Endothelial cell of umbilical vein (primary cell): Measurements from ENCODE around the gene ODAM. TPM values are rescaled to one million over a fixed set of nuclear protein-coding genes. Genes with fewer than 3 reads are reported as not detected.
"Not testable (repeated sequence)": the region's sequence is repeated elsewhere in the genome, so short reads cannot be mapped to it uniquely, and the experiment has no call there.

ENCODE experiments used
- BruUV-seq: library from RNA; stranded (reverse); fragments of 400-500 nt; replicated peaks from 2 replicates; lab custom pipeline; 2021; lab: Mats Ljungman, UMichigan
- CTCF ChIA-PET: fragments of 300-600, 350-600 bp; sonication (Branson Sonifier 250); formaldehyde crosslinking; loops from one replicate; lab custom pipeline; 2021; ENCODE audit warnings: antibody characterized with exemption, inconsistent platforms; lab: Charles Lee
- POLR2A ChIA-PET: fragments of 300-600, 350-600 bp; sonication (Branson Sonifier 250); formaldehyde crosslinking; loops from one replicate; lab custom pipeline; 2021; ENCODE audit warnings: antibody characterized with exemption, inconsistent platforms; lab: Charles Lee
- DNase-seq: peaks from one replicate; pipeline ENCODE4 v3.0.0-alpha.2; 2011; ENCODE audit warnings: low read depth, low spot score
- FAIRE-seq: peaks from 2 replicates; lab custom pipeline; 2011; peaks lifted over from hg19 to GRCh38; lab: Jason Lieb, UNC
- H2AFZ ChIP-seq: 2 replicates; pipeline ENCODE4 v1.6.0; 2012; ENCODE audit warnings: low read depth, low read length, control low read depth, inconsistent platforms
- H3K27ac ChIP-seq: 2 replicates; pipeline ENCODE4 v1.5.1; 2011; ENCODE audit warnings: low read depth, mild to moderate bottlenecking, control low read depth, low read length, moderate library complexity; ENCODE audit not compliant: insufficient read depth
- H3K27me3 ChIP-seq, 2 experiments: 2 replicates each; pipeline versions ENCODE4 v1.6.0 to v1.6.1; 2011; ENCODE audit warnings: low read length in 2 of 2, mixed read lengths in 1 of 2; ENCODE audit not compliant: control insufficient read depth in 2 of 2, insufficient read depth in 2 of 2
- H3K36me3 ChIP-seq, 2 experiments: 2 replicates in 1 of 2; 3 replicates in 1 of 2; pipeline ENCODE4 v1.5.1; 2011; ENCODE audit warnings: low read length in 2 of 2, mild to moderate bottlenecking in 1 of 2, moderate library complexity in 1 of 2; ENCODE audit not compliant: control insufficient read depth in 2 of 2, insufficient read depth in 2 of 2; ENCODE audit errors: extremely low read depth in 1 of 2
- H3K4me1 ChIP-seq: 3 replicates; pipeline ENCODE4 v1.5.1; 2011; ENCODE audit warnings: mild to moderate bottlenecking, low read length; ENCODE audit not compliant: control insufficient read depth, insufficient read depth; ENCODE audit errors: extremely low read depth
- H3K4me2 ChIP-seq: 2 replicates; pipeline ENCODE4 v1.6.1; 2011; ENCODE audit warnings: low read length, control low read depth, mixed read lengths; ENCODE audit not compliant: insufficient read depth
- H3K4me3 ChIP-seq, 3 experiments: fragments of 200-600 bp in 1 of 3; sonication (generic), shearing (Covaris generic) in 1 of 3; replicated peaks in 1 of 3; 2 replicates each; pipeline ENCODE4 v1.5.1; 2011 to 2016; ENCODE audit warnings: control low read depth in 3 of 3, low read length in 3 of 3, mild to moderate bottlenecking in 2 of 3, inconsistent platforms in 1 of 3, low read depth in 1 of 3, moderate library complexity in 1 of 3; ENCODE audit not compliant: insufficient read depth in 1 of 3
- H3K79me2 ChIP-seq: 2 replicates; pipeline ENCODE4 v1.6.0; 2012; ENCODE audit warnings: low read length, inconsistent platforms; ENCODE audit not compliant: control insufficient read depth, insufficient read depth
- H3K9ac ChIP-seq: replicated peaks from 2 replicates; pipeline ENCODE3; 2011; ENCODE audit warnings: low read length, control low read depth; ENCODE audit not compliant: insufficient read depth; ENCODE audit errors: extremely low read depth
- H3K9me1 ChIP-seq: replicated peaks from 3 replicates; pipeline ENCODE4 v1.6.0; 2011; ENCODE audit warnings: mild to moderate bottlenecking, low read length; ENCODE audit not compliant: control insufficient read depth, insufficient read depth; ENCODE audit errors: extremely low read depth
- H3K9me3 ChIP-seq: replicated peaks from 2 replicates; pipeline ENCODE4 v1.5.1; 2012; ENCODE audit warnings: low read length, inconsistent platforms; ENCODE audit not compliant: control insufficient read depth, insufficient read depth
- H4K20me1 ChIP-seq: replicated peaks from 2 replicates; pipeline ENCODE3; 2011; ENCODE audit warnings: mild to moderate bottlenecking, low read length; ENCODE audit not compliant: control insufficient read depth, insufficient read depth; ENCODE audit errors: extremely low read depth
- dilution Hi-C: fragments of 300-500 bp; cut with MboI; formaldehyde crosslinking; loops from one replicate; pipeline ENCODE4 v1.15.0; 2019; ENCODE audit warnings: low sequenced_read_pairs; ENCODE audit not compliant: extremely low pct_ligation_motif_present
- intact Hi-C: fragments of 100-400 bp; cut with micrococcal nuclease; formaldehyde crosslinking; loops from one replicate; pipeline ENCODE4 v1.10.0; 2022
- polyA plus RNA-seq, 4 experiments: library from polyadenylated mRNA; depleted of rRNA in 3 of 4; stranded (reverse) in 3 of 4; unstranded in 1 of 4; fragments of >200 nt; gene quantifications; 2 replicates each; pipeline versions ENCODE4 v1.2.1 to v1.2.3, GENCODE V29; 2011 to 2012; ENCODE audit warnings: missing spikeins in 1 of 4
- total RNA-seq: library from RNA; stranded (reverse); gene quantifications from 2 replicates; pipeline ENCODE4 v1.2.3, GENCODE V29; 2021

Gene ODAM
- total and polyA plus RNA-seq, 2 donors (not counting 3 experiments of a cell fraction or from before 2014, with no cell fraction given) = not detected

GRCh38 chr4:70216550-70216949 lies 21.0 kb downstream of the ODAM start:
- H3K27me3 ChIP-seq, H3K9me1 ChIP-seq, H3K4me1 ChIP-seq, H3K4me2 ChIP-seq, DNase-seq, H3K9ac ChIP-seq, BruUV-seq, POLR2A ChIA-PET, FAIRE-seq, H2AFZ ChIP-seq, H4K20me1 ChIP-seq, CTCF ChIA-PET, H3K79me2 ChIP-seq, H3K4me3 ChIP-seq, H3K9me3 ChIP-seq, intact Hi-C loops, H3K27ac ChIP-seq, dilution Hi-C loops, H3K36me3 ChIP-seq: not testable (repeated sequence)

GRCh38 chr4:70221389-70221788 lies 25.9 kb downstream of the ODAM start:
- H3K4me3 ChIP-seq, H3K27me3 ChIP-seq, DNase-seq, POLR2A ChIA-PET, H3K4me1 ChIP-seq, BruUV-seq, CTCF ChIA-PET, H3K79me2 ChIP-seq, H3K27ac ChIP-seq, H3K9ac ChIP-seq, intact Hi-C loops, H4K20me1 ChIP-seq, dilution Hi-C loops, FAIRE-seq, H3K9me1 ChIP-seq, H3K4me2 ChIP-seq, H3K9me3 ChIP-seq, H3K36me3 ChIP-seq, H2AFZ ChIP-seq: not testable (repeated sequence)

GRCh38 chr4:70221818-70222217 lies 26.3 kb downstream of the ODAM start:
- H3K9me3 ChIP-seq, BruUV-seq, POLR2A ChIA-PET, dilution Hi-C loops, CTCF ChIA-PET, intact Hi-C loops, H3K9ac ChIP-seq, H3K36me3 ChIP-seq, H3K27ac ChIP-seq, H3K27me3 ChIP-seq, H3K9me1 ChIP-seq, H3K4me2 ChIP-seq, H3K79me2 ChIP-seq, H4K20me1 ChIP-seq, H3K4me1 ChIP-seq, H3K4me3 ChIP-seq, H2AFZ ChIP-seq, FAIRE-seq, DNase-seq: not testable (repeated sequence)
